B cell (primary cell): ENCODE measurements around the gene TECR.
"Not testable (repeated sequence)": the region's sequence is repeated elsewhere in the genome, so short reads cannot be mapped to it uniquely, and the experiment has no call there.

ENCODE experiments used
- CTCF ChIP-seq: fragments of 200-600 bp; IDR thresholded peaks from one replicate; pipeline ENCODE4 v1.8.0; 2022; ENCODE audit warnings: antibody characterized with exemption, mild to moderate bottlenecking
- EZH2 ChIP-seq: IDR thresholded peaks from 2 replicates; pipeline ENCODE4 v1.6.1; 2012; ENCODE audit warnings: borderline replicate concordance, low read depth, mild to moderate bottlenecking, moderate library complexity, low read length; ENCODE audit not compliant: insufficient read depth, poor library complexity, severe bottlenecking

- not testable (repeated sequence) for TF ChIP-seq CTCF, EZH2
These were observed 35.4 kb downstream of the TECR start for GRCh38 chr19:14564652-14565297.
